ENCODE results near the gene NUTM1. TPM values are rescaled to one million over a fixed set of nuclear protein-coding genes. Genes with fewer than 3 reads are reported as not detected.
"Not testable (repeated sequence)": the region's sequence is repeated elsewhere in the genome, so short reads cannot be mapped to it uniquely, and the experiment has no call there.

NUTM1 gene
- total and polyA plus RNA-seq, 7 donors: 0.01 TPM; not detected in 6

DNA sequence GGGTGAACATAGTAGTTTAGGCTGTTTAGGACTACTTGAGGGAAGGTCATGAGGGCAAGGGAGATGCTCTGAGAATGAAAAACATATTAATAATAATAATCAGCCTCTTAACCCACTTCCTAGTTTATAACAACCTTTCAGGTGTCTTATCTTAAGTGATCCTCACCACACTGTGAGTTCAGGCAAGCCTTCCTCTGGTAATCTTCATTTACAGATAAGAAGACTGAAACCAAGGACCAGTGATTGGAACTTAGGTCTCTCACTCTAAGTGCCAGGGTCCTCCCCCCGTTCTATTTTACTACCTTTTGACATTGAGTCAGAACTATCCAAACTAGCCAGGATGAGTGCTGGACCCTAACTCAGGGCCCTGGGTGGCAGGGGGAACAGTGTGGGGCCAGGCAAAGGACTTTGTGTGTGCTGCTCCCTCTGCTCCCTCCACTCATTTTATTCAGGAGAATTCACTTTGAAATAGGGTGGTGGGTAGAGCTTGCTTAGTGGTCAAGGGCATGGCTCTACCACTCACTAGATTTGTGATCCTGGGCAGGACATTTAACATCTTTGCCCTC, 5.7 kb downstream of the NUTM1 start:
- TF ChIP-seq EP300 (IDR thresholded peaks at IDR 0.05) (no peak), POLR2AphosphoS5 (IDR thresholded peaks at IDR 0.05) (no peak), CTCF (IDR thresholded peaks at IDR 0.05) (no peak), POLR2A (IDR thresholded peaks at IDR 0.05) (no peak)
- Histone ChIP-seq H3K27me3 (no peaks in the 10 kb centered on the region), H3K36me3 (no peaks in the 10 kb centered on the region), H3K9me3 (no peaks in the 10 kb centered on the region), H3K27ac (no peak overlapping the region), H3K4me3 (no peak overlapping the region), H3K4me1 (peaks cover 0 to 10% (median 5%) of the 10 kb centered on the region in 4 donors)
- intact Hi-C loops (cut with DNase I): no loop called here
- DNase-seq: no peak
- WGBS, 2 donors: 42 to 71% methylated on average over 1 of the region's 1 CpG

- Histone ChIP-seq H3K27me3 (no peaks in the 10 kb centered on the region), H3K36me3 (no peaks in the 10 kb centered on the region), H3K9me3 (no peaks in the 10 kb centered on the region), H3K4me3 (no peak overlapping the region), H3K4me1 (peaks cover 0 to 10% (median 5%) of the 10 kb centered on the region in 4 donors), H3K27ac (no peak overlapping the region)
- intact Hi-C loops (cut with DNase I): no loop called here
- TF ChIP-seq EP300 (IDR thresholded peaks at IDR 0.05): no peak
- TF ChIP-seq POLR2AphosphoS5 (IDR thresholded peaks at IDR 0.05): no peak
- TF ChIP-seq CTCF (IDR thresholded peaks at IDR 0.05): no peak
- TF ChIP-seq POLR2A (IDR thresholded peaks at IDR 0.05): no peak
- DNase-seq: no peak
- 86 to 90% methylated on average over 4 of the region's 4 CpGs for WGBS, 2 donors
Observed at GRCh38 chr15:34349769-34350168, 6.7 kb downstream of the NUTM1 start.

DNA sequence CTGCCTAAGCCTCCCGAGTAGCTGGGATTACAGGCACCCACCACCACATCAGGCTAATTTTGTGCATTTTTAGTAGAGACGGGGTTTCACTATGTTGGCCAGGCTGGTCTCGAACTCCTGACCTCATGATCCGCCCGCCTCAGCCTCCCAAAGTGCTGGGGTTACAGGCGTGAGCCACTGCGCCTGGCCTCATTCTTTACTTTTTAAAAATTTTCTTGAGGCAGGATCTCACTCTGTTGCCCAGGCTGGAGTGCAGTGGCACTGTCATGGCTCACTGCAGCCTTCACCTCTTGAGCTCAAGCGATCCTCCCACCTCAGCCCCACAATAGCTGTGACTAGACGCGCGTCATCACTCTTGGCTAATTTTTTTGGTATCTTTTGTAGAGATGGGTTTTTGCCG, 9.9 kb downstream of the NUTM1 start:
- intact Hi-C loops (cut with DNase I); DNase-seq: not testable (repeated sequence)

DNA sequence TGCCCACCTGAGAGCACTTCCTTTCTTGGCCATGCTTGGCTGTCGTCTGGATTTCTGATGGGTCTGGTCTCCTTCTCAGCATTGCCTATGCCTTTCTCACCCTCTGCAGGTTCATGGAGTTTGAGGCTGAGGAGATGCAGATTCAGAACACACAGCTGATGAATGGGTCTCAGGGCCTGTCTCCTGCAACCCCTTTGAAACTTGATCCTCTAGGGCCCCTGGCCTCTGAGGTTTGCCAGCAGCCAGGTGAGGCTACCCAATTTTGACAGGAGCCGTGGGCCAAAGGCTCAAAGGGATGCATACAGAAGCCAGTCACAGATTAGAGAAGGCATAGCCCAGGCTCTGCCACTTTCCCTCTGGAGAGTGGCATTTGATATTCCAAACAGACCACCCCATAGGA, 10.5 kb downstream of the NUTM1 start:
- peaks cover 0 to 28% (median 4%) of the 10 kb centered on the region in 4 donors for H3K36me3 ChIP-seq
- intact Hi-C loops (cut with DNase I): no loop called here

More for the DNA sequence above, 9.9 kb downstream of the NUTM1 start:
- peaks cover 0 to 22% (median 4%) of the 10 kb centered on the region in 4 donors for H3K36me3 ChIP-seq
- H3K27me3 ChIP-seq, H3K27ac ChIP-seq, H3K4me3 ChIP-seq, H3K4me1 ChIP-seq, H3K9me3 ChIP-seq: not testable (repeated sequence)
- WGBS, 2 donors: 95 to 97% methylated on average over 12 of the region's 12 CpGs

DNA sequence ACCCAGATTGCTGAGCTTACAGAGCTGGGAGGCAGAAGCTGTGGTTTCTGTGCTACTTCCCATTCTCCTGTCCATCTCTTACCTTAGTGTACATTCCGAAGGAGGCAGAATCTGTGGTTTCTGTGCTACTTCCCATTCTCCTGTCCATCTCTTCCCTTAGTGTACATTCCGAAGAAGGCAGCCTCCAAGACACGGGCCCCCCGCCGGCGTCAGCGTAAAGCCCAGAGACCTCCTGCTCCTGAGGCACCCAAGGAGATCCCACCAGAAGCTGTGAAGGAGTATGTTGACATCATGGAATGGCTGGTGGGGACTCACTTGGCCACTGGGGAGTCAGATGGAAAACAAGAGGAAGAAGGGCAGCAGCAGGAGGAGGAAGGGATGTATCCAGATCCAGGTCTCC, 11.2 kb downstream of the NUTM1 start:
- DNase-seq: no peak
- WGBS, 2 donors: 95 to 96% methylated on average over 7 of the region's 7 CpGs
- H3K4me3 ChIP-seq: no peak overlapping the region
- TF ChIP-seq POLR2AphosphoS5 (IDR thresholded peaks at IDR 0.05) (no peak), EP300 (IDR thresholded peaks at IDR 0.05) (no peak), CTCF (IDR thresholded peaks at IDR 0.05) (no peak), POLR2A (IDR thresholded peaks at IDR 0.05) (no peak)
- no peaks in the 10 kb centered on the region for H3K9me3 ChIP-seq
- H3K4me1 ChIP-seq: peaks cover 0 to 7% (median 1%) of the 10 kb centered on the region in 4 donors
- no peak overlapping the region for H3K27ac ChIP-seq
- H3K27me3 ChIP-seq: no peaks in the 10 kb centered on the region
- peaks cover 0 to 35% (median 4%) of the 10 kb centered on the region in 4 donors for H3K36me3 ChIP-seq
- intact Hi-C loops (cut with DNase I): no loop called here

More for the DNA sequence above, 10.5 kb downstream of the NUTM1 start:
- H3K9me3 ChIP-seq: no peaks in the 10 kb centered on the region
- no peak for DNase-seq
- 86 to 93% methylated on average over 2 of the region's 2 CpGs for WGBS, 2 donors
- no peaks in the 10 kb centered on the region for H3K27me3 ChIP-seq
- H3K4me3 ChIP-seq: no peak overlapping the region
- H3K4me1 ChIP-seq: peaks cover 0 to 10% (median 4%) of the 10 kb centered on the region in 4 donors
- TF ChIP-seq CTCF (IDR thresholded peaks at IDR 0.05) (no peak), POLR2A (IDR thresholded peaks at IDR 0.05) (no peak), EP300 (IDR thresholded peaks at IDR 0.05) (no peak)
- H3K27ac ChIP-seq: no peak overlapping the region
